Jurkat, Clone E6-1 (cell line): Measurements from ENCODE around the gene ZNF804B. TPM values are rescaled to one million over a fixed set of nuclear protein-coding genes. Genes with fewer than 3 reads are reported as not detected.

ENCODE experiments used
- DNase-seq: peaks from one replicate; pipeline ENCODE4 v3.0.0-alpha.2; 2011; ENCODE audit warnings: low read depth, low spot score
- H3K4me3 ChIP-seq: 2 replicates; pipeline ENCODE4 v1.5.1; 2011; ENCODE audit warnings: mild to moderate bottlenecking, low read length, control low read depth, moderate library complexity
- polyA plus RNA-seq: library from polyadenylated mRNA; unstranded; fragments of >200 nt; gene quantifications from one replicate; pipeline ENCODE4 v1.2.1, GENCODE V29; 2012; ENCODE audit warnings: missing spikeins; ENCODE audit not compliant: insufficient read length, insufficient read depth

The ZNF804B gene
- not detected for polyA plus RNA-seq

GRCh38 chr7:88759230-88760135 is at the start of gene ZNF804B:
TSS of gene ZNF804B (plus strand) at chr7:88759700. CDS start at chr7:88759977, 277 bp downstream.
- H3K4me3 ChIP-seq = no peak within 1 kb of the TSS
- no peak for DNase-seq

DNA sequence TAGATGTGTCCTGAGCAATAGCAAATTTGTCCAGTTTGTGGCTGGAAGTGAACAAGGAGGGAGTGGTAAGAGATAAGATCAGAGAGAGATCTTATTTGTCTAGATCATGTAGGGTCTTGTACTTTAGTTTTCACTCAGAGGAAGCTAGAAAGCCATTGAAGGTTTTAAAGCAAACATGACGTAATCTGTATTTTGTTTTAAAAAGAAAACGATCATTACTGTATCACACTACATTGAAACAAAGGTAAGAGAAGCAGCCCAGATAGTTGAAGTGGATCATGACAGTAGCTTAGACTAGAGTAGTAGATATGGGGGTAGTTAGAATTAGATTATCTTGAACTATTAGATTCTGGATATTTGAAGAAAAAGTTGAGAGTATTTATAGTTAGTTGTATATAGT is 23.6 kb upstream of the ZNF804B start:
- DNase-seq = no peak
- no peak overlapping the region for H3K4me3 ChIP-seq

- no peak for DNase-seq
- no peak overlapping the region for H3K4me3 ChIP-seq
These were observed 21.9 kb upstream of the ZNF804B start for GRCh38 chr7:88737632-88738031.

GRCh38 chr7:88746126-88746525 is 13.4 kb upstream of the ZNF804B start:
- DNase-seq = no peak
- H3K4me3 ChIP-seq = no peak overlapping the region

DNA sequence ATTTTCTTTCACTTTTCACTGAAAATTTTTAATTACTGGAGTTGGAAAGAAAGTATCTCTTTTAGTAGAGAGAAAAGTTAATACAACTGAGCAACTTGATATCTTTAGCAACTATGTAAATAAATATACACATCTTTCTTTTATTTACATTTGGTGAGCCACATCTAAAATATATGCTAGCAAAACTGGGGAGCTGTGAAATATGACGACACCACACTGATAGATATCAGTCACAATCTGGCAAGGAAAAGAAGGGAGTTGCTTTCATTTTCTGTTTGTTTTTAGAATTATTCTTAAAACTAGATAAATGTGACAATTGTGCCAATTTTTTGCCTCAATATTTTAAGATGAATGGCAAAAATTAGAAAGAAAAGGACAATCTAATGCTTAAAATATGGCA is 2.7 kb upstream of the ZNF804B start:
- H3K4me3 ChIP-seq = no peak overlapping the region

DNA sequence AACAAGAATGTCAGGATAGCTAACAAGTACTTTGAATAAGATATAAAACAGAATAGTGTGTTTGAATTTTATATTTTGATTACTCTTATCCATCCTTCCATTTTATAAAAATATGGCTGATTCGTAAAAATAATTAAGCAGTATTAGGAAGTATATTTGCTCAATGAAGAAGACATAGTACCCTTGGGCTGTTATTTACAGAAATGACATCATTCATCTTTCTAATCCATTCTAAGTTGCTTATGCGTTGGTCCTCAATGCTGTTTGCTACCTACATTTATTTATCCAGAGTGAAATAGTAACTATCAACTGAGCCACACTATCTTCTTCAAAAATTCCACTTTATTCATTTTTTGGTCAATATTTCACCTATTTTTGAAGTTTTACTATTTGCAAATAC is 2.1 kb upstream of the ZNF804B start:
- no peak overlapping the region for H3K4me3 ChIP-seq

More for the DNA sequence above, 2.7 kb upstream of the ZNF804B start:
- no peak for DNase-seq

DNA sequence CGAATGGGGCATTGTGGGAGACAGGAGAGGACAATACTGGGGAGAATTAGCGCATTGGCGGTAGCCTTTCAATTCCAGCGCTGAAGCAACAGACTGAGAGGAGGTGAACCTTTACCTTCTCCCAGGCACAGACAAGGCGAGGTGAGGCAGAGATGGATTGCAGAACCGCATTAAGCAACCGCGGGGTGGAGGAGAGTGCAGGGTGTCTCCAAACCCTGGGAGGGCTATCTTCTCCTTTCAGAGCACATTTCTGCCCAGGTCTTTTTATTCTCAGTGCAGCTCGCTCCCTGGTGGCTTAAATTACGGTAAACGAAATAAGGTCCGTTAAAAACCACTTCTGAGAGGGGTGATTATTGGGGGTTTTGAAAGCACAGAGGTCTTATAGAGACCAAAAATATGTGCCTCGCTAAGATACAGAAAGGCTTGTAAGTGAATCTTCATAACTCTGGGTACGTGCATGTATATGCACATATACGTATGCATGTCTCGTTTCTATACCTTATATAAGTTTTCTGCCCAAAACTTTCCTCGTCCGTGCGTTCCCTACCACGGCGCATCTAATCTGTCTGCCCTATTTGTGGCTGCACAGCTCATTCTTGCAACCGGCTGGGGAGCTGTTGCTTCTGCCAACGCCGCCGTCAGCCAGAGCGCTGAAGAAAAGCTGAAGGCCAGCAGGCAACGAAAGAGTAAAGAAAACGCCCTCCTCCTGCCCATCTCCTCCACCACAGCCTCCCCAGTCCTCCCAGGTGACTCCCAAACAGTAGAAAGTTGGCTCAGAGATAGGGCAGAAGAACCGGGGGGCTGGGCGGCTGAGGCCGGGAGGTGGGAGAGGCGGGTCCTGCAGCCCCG is 895 bp upstream of the ZNF804B start:
- DNase-seq = no peak
- H3K4me3 ChIP-seq = no peak overlapping the region

More for the DNA sequence above, 2.1 kb upstream of the ZNF804B start:
- DNase-seq = no peak

- H3K4me3 ChIP-seq = no peak overlapping the region
- no peak for DNase-seq
These were observed 626 bp downstream of the ZNF804B start for GRCh38 chr7:88760136-88760515.

DNA sequence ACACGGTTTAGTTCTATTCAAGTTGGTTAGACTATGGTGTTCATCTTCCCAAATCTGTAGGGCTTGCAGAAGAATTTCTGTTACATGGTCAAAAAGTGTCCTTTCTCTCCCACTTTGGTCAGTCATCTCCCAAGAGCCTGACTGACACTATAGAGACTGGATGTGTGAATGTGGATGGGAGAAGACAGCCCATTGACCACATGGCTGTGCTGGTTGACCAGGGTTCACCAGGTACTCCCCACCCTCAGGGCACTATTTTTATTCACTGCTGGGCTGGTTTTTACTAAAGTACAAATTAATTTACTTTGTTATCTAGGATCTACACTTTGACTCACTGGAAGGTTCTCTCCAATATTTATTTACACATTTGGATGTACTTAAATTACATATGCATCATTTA is 2.3 kb downstream of the ZNF804B start:
- DNase-seq = no peak

GRCh38 chr7:88771417-88771816 is 11.9 kb downstream of the ZNF804B start:
- H3K4me3 ChIP-seq = no peak overlapping the region
- DNase-seq = no peak

More for the DNA sequence above, 2.3 kb downstream of the ZNF804B start:
- no peak overlapping the region for H3K4me3 ChIP-seq

- no peak for DNase-seq
- no peak overlapping the region for H3K4me3 ChIP-seq
These were observed 13.3 kb downstream of the ZNF804B start for GRCh38 chr7:88772776-88773175.

GRCh38 chr7:88775838-88776237 is 16.3 kb downstream of the ZNF804B start:
- H3K4me3 ChIP-seq = no peak overlapping the region
- DNase-seq = no peak

GRCh38 chr7:88787777-88788176 is 28.3 kb downstream of the ZNF804B start:
- no peak overlapping the region for H3K4me3 ChIP-seq
- no peak for DNase-seq

DNA sequence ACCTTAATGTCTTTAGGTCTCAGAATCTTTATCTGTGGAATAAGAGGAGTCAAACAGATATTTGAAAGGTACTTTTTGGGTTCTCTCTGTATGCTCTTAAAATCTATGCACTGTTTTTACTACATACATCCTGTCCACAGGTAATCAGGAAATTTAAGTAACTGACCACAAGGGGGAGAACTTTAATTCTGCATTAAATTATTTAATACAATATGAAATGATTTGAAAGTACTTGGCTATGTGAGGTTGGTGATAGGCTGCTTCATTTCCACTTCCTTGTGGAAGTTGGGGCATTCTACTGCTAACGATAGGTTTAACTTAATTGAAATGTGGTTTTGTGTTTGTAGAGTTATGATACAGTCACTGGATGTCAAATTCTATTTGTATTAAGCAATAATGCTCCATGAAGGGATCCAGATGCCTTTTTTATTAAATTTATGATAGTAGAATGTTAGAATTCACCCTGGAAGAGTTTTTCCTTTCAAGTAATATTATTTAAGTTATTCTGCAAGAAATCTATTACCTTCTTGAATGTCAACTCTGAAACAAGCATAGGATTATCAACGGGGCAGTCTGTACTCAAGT is 30.1 kb downstream of the ZNF804B start:
- DNase-seq = peak; percentile 17
- no peak overlapping the region for H3K4me3 ChIP-seq

DNA sequence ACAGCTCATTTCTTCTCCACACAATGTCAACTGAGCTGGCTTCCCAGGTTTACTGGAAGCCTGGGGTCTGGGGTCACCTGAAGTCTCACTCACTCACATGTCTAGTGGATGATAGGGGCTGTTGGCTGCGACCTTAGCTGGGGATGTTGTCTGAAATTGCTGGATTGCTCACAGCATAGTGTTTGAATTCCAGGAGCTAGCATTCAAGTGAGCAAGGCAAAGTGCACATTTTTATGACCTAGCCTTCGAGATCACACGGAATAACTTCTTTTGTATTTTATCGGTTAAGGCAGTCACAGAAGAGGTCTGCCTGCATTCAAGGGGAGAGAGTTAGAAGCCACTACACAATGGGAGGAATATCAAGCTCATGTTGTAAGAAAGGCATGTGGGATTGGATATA is 32.4 kb downstream of the ZNF804B start:
- DNase-seq = no peak
- no peak overlapping the region for H3K4me3 ChIP-seq

GRCh38 chr7:88792361-88792760 is 32.9 kb downstream of the ZNF804B start:
- DNase-seq = no peak
- H3K4me3 ChIP-seq = no peak overlapping the region

- no peak within 1 kb of the TSS for H3K4me3 ChIP-seq
- DNase-seq = no peak
These were observed 36.1 kb downstream of the ZNF804B start, which contains the start of gene TEX47 for GRCh38 chr7:88795553-88795952. TSS of gene TEX47 (minus strand) at chr7:88795737. CDS start at chr7:88794942, 795 bp downstream.

DNA sequence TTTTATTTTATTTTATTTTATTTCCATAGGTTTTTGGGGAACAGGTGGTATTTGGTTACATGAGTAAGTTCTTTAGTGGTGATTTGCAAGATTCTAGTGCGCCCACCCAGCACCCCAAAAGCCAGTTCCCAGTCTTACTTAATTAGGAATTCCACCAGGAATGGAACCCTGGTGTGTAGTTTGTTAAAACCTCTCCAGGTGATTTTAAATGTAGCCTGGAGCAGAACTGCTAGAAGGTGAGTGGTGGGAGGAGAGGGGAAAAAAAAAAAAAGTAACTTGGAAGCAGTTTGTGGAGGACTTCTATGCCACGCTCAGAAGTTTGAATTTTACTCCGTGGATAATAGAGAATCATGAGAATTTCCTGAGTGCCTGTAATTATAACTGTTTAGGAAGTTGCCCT is 41.5 kb downstream of the ZNF804B start:
- H3K4me3 ChIP-seq = no peak overlapping the region
- no peak for DNase-seq

DNA sequence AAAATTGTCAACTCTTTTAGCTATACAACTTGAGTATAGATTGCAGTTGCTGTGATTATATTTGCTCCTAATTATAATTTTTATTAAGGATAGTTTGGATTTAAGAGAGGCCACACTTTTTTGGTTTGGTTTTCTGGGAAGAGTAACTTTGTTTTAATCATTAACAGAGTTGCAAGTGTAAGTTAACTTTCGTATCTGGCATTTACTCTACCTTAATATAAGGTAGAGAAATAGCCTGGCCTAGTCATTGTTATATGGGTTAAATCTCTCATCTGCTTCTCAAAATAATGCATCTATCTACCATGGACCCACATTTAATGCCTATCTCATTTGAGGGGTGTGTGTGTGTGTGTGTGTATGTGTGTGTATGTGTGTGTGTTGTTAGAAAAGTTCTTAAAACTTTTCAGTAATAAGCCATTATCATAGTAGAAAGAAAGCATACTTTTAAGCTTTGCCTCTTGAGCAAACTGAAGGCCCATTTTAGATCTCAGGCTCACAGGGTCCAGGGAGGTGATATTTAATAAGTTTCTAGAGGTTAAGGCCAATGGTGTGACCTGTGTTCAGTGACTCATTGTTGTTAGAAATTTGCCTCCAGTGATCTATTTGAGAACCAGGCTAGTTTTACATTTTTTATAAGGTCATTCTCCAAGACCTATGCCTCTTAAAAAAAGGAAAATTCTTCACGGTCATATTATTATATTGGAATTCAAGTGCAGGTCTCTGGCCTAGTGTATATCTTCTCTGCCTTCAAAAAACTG is 47.0 kb downstream of the ZNF804B start:
- H3K4me3 ChIP-seq = no peak overlapping the region
- no peak for DNase-seq
